GM19397 (cell line): ENCODE measurements around the gene CDH18.

Experiments
- ATAC-seq: cut with Tn5 transposase; IDR thresholded peaks from one replicate; pipeline ENCODE4 v1.9.1; 2021; ENCODE audit warnings: mild to moderate bottlenecking, moderate library complexity; ENCODE audit not compliant: unreplicated experiment

CDH18 gene

GRCh38 chr5:19615071-19615470, 372.9 kb downstream of the CDH18 start:
- ATAC-seq: no peak

GRCh38 chr5:19608444-19609002, 379.5 kb downstream of the CDH18 start:
- ATAC-seq: no peak

- no peak for ATAC-seq
Observed at GRCh38 chr5:19605846-19606407, 382.1 kb downstream of the CDH18 start.

GRCh38 chr5:19584131-19584530, 403.9 kb downstream of the CDH18 start:
- ATAC-seq: no peak

GRCh38 chr5:19577882-19578281, 410.1 kb downstream of the CDH18 start:
- no peak for ATAC-seq

GRCh38 chr5:19568004-19568403, 420.0 kb downstream of the CDH18 start:
- ATAC-seq: no peak

GRCh38 chr5:19565466-19565865, 422.5 kb downstream of the CDH18 start:
- no peak for ATAC-seq

- no peak for ATAC-seq
Observed at GRCh38 chr5:19564036-19564435, 424.0 kb downstream of the CDH18 start.

GRCh38 chr5:19555876-19556275, 432.1 kb downstream of the CDH18 start:
- ATAC-seq: no peak

- no peak for ATAC-seq
Observed at GRCh38 chr5:19555436-19555835, 432.6 kb downstream of the CDH18 start.

GRCh38 chr5:19554524-19554923, 433.5 kb downstream of the CDH18 start:
- no peak for ATAC-seq

GRCh38 chr5:19547640-19548039, 440.4 kb downstream of the CDH18 start:
- ATAC-seq: no peak

- ATAC-seq: no peak
Observed at GRCh38 chr5:19546521-19546920, 441.5 kb downstream of the CDH18 start.

GRCh38 chr5:19538607-19539006, 449.4 kb downstream of the CDH18 start:
- ATAC-seq: no peak

GRCh38 chr5:19536387-19536786, 451.6 kb downstream of the CDH18 start:
- no peak for ATAC-seq

GRCh38 chr5:19534751-19535150, 453.2 kb downstream of the CDH18 start:
- no peak for ATAC-seq

- ATAC-seq: no peak
Observed at GRCh38 chr5:19532936-19533335, 455.1 kb downstream of the CDH18 start.

- no peak for ATAC-seq
Observed at GRCh38 chr5:19531374-19531952, 456.5 kb downstream of the CDH18 start.

- ATAC-seq: no peak
Observed at GRCh38 chr5:19519448-19519847, 468.6 kb downstream of the CDH18 start.

GRCh38 chr5:19498852-19499251, 489.1 kb downstream of the CDH18 start:
- ATAC-seq: no peak

GRCh38 chr5:19497229-19497815, 490.7 kb downstream of the CDH18 start:
- ATAC-seq: no peak

- no peak for ATAC-seq
Observed at GRCh38 chr5:19496056-19496455, 491.9 kb downstream of the CDH18 start.
